H1 (cell line): ENCODE results near the gene APOC3. TPM values are rescaled to one million over a fixed set of nuclear protein-coding genes. Genes with fewer than 3 reads are reported as not detected.

Experiments used
- CREB1 ChIP-seq: IDR thresholded peaks from 2 replicates; pipeline ENCODE4 v1.6.1; 2012; ENCODE audit warnings: inconsistent platforms
- FOSL1 ChIP-seq: IDR thresholded peaks from 2 replicates; pipeline ENCODE4 v1.6.1; 2011; ENCODE audit warnings: mild to moderate bottlenecking, low read depth, low read length, moderate library complexity; ENCODE audit not compliant: insufficient read depth
- HDAC2 ChIP-seq, 2 experiments: fragments of 300-600 bp in 1 of 2; sonication (generic) in 1 of 2; IDR thresholded peaks; 2 replicates each; pipeline ENCODE4 v1.6.1; 2011 to 2012; ENCODE audit warnings: low read depth in 2 of 2, low read length in 2 of 2, mild to moderate bottlenecking in 2 of 2, moderate library complexity in 2 of 2, borderline replicate concordance in 1 of 2, inconsistent platforms in 1 of 2
- NANOG ChIP-seq: IDR thresholded peaks from 2 replicates; pipeline ENCODE4 v1.6.1; 2011; ENCODE audit warnings: low read length, low read depth, mild to moderate bottlenecking, inconsistent platforms; ENCODE audit not compliant: insufficient read depth, poor library complexity, severe bottlenecking
- RXRA ChIP-seq: IDR thresholded peaks from 2 replicates; pipeline ENCODE4 v1.6.1; 2011; ENCODE audit warnings: low read depth, mild to moderate bottlenecking, low read length, moderate library complexity; ENCODE audit not compliant: insufficient read depth
- SIN3A ChIP-seq, 2 experiments: IDR thresholded peaks in 1 of 2; conservative IDR thresholded peaks in 1 of 2; 2 replicates each; pipeline ENCODE4 v1.6.1; 2011 to 2012; ENCODE audit warnings: low read length in 2 of 2, improper control_type of control experiment in 1 of 2, low read depth in 1 of 2, mild to moderate bottlenecking in 1 of 2
- ZNF274 ChIP-seq: IDR thresholded peaks from 2 replicates; pipeline ENCODE4 v1.7.0; 2012; ENCODE audit warnings: low read length, borderline replicate concordance; ENCODE audit errors: extremely low read depth
- polyA plus RNA-seq, 7 experiments: library from polyadenylated mRNA; depleted of rRNA in 3 of 7; stranded (reverse) in 5 of 7; unstranded in 2 of 7; fragments of >200 nt in 5 of 7; fragments of 200-250 nt in 2 of 7; gene quantifications; 1 replicate in 5 of 7; 2 replicates in 1 of 7; 4 replicates in 1 of 7; pipeline versions ENCODE4 v1.2.1 to v1.2.3, GENCODE V29; 2011 to 2013; ENCODE audit warnings: missing spikeins in 2 of 7, mixed read lengths in 2 of 7
- total RNA-seq: library from RNA; stranded (reverse); fragmentation: NEBNext Ultra II Directional; extraction: Animal tissue kit (Norgen Biotek cat#: 25700); gene quantifications from 2 replicates; pipeline ENCODE4 v1.2.1, GENCODE V29; 2021
- TF ChIP-seq, protein P1 (sequence below): IDR thresholded peaks from 2 replicates; pipeline ENCODE4 v1.6.1; 2011; ENCODE audit warnings: low read depth, mild to moderate bottlenecking, low read length; ENCODE audit not compliant: insufficient read depth

APOC3 gene
- total and polyA plus RNA-seq, 2 of the 8 experiments (the other 6 are each of a cell fraction or from before 2014, with no cell fraction given): not detected

DNA sequence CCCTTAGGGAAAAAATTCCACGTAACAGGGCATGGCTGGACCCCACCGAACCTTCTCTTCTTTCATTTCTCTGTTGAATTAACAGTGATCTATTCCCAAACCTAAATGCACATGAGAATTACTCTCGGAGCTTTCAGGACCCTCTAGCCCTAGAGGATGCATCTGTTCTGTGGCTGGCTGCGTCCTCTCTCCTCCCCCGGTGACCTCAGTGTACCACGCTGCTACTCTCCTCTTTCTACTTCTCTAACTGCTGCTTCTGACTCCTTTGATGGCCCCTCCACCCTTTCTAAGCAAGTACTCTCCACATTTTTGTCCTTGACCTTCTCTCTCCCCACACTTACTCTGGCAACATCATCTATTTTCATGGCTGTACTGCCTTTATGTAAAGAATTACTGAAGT is 19.8 kb downstream of the APOC3 start (continued):
- TF ChIP-seq HDAC2 (IDR thresholded peaks at IDR 0.05; ENCODE audit: borderline replicate concordance in 1 of 2, low read depth in 2 of 2, low read length in 2 of 2) (no peak), ZNF274 (no peak), SIN3A (conservative IDR thresholded peaks at IDR 0.05 in 1 of 2, IDR thresholded peaks at IDR 0.05 in 1 of 2; ENCODE audit: low read depth in 1 of 2, low read length in 2 of 2) (no peak), FOSL1 (no peak), CREB1 (no peak), NANOG (no peak), RXRA (no peak)
- TF ChIP-seq, protein P1, sequence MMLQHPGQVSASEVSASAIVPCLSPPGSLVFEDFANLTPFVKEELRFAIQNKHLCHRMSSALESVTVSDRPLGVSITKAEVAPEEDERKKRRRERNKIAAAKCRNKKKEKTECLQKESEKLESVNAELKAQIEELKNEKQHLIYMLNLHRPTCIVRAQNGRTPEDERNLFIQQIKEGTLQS: no peak
- TF ChIP-seq, all 59 proteins: peak for 0
